Measurements from ENCODE around the gene FBN2.

The FBN2 gene

DNA sequence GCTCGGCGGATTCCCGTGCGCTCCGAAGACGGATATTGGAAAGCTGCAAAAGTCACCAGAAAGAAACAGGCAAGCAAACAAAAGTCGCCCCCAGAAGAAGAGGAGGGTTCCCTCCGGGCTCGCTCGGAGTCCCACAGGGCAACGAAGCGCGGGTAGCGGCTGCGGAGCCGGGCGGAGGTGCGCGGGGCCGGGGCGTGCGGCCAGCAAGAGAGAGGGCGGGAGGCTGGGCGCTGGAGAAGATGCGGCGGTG lies at the start of gene FBN2:
TSS of gene FBN2 (minus strand) at position 246 of the 250 bp plus-strand sequence. CDS start 642 bp downstream, outside the sequence.
- H3K4me3 ChIP-seq (ENCODE audit: control insufficient read depth, low read depth, low read length) = peak within 1 kb of the TSS; percentile 72
- DNase-seq (ENCODE audit: low read depth) = no peak
- TF ChIP-seq, protein P1, sequence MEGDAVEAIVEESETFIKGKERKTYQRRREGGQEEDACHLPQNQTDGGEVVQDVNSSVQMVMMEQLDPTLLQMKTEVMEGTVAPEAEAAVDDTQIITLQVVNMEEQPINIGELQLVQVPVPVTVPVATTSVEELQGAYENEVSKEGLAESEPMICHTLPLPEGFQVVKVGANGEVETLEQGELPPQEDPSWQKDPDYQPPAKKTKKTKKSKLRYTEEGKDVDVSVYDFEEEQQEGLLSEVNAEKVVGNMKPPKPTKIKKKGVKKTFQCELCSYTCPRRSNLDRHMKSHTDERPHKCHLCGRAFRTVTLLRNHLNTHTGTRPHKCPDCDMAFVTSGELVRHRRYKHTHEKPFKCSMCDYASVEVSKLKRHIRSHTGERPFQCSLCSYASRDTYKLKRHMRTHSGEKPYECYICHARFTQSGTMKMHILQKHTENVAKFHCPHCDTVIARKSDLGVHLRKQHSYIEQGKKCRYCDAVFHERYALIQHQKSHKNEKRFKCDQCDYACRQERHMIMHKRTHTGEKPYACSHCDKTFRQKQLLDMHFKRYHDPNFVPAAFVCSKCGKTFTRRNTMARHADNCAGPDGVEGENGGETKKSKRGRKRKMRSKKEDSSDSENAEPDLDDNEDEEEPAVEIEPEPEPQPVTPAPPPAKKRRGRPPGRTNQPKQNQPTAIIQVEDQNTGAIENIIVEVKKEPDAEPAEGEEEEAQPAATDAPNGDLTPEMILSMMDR (conservative IDR thresholded peaks at IDR 0.05; ENCODE audit: control insufficient read depth, insufficient read depth, low read depth, low read length) = no peak

DNA sequence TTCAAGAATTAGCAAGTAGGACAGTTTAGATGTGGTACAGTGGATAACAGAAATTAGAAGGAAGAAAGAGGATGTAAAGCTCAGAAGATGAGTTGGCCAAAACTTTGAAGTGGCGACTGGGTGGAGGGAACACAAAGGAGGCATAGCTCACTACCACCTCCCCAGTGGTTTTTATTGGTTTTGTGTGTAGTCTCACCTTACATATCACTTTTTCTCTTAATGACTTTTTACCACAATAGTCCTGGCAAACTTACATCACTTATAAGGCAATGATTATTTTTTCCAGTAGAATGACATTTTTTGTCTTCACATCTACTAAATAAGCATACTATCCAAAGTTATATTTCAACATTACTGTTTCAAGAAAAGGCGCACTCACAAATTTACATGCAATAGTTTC lies 49.2 kb upstream of the FBN2 start:
- no peak for DNase-seq (ENCODE audit: low read depth)
- no peak overlapping the region for H3K4me3 ChIP-seq (ENCODE audit: control insufficient read depth, low read depth, low read length)
- TF ChIP-seq, protein P1 (conservative IDR thresholded peaks at IDR 0.05; ENCODE audit: control insufficient read depth, insufficient read depth, low read depth, low read length) = no peak

DNA sequence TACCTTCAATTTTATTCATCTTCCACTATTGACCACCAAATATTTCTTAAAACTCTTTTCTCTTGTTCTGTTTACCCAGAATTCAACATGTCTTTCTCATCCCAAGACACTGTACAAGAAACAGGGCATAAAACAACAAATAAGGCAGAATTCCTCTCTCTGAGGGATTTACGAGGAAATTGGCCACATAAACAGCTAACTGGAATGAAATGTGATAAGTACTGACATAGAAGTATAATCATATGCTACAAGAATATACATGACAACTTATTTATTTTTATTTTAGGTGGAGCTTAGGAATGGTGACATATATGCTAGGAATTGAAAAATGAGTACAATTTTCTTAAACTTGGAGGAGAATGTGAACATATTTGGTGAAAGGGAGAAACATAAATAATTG lies 48.8 kb upstream of the FBN2 start:
- no peak for DNase-seq (ENCODE audit: low read depth)
- TF ChIP-seq, protein P1 (conservative IDR thresholded peaks at IDR 0.05; ENCODE audit: control insufficient read depth, insufficient read depth, low read depth, low read length) = no peak
- H3K4me3 ChIP-seq (ENCODE audit: control insufficient read depth, low read depth, low read length) = no peak overlapping the region

DNA sequence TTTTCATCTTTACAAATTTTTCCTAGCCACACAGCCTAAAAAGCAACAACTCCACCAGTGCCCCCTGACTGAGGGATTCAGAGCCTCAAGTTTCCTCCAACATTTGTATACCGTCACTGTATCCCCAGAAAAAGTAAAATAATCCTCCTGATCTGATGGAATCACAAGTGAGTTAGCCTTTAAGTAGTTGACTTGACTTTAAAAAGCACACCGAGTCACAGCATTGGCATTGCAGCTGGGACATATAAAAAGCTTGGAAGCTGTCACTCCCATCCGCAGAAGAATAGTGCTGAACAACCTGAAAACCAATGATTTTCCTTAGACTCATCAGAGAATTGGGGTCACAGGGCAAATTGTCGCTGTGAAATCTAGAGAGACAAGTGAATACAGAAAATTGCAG lies 41.6 kb upstream of the FBN2 start:
- peak; percentile 41 for DNase-seq (ENCODE audit: low read depth)
- no peak overlapping the region for H3K4me3 ChIP-seq (ENCODE audit: control insufficient read depth, low read depth, low read length)
- TF ChIP-seq, protein P1 (conservative IDR thresholded peaks at IDR 0.05; ENCODE audit: control insufficient read depth, insufficient read depth, low read depth, low read length) = no peak

DNA sequence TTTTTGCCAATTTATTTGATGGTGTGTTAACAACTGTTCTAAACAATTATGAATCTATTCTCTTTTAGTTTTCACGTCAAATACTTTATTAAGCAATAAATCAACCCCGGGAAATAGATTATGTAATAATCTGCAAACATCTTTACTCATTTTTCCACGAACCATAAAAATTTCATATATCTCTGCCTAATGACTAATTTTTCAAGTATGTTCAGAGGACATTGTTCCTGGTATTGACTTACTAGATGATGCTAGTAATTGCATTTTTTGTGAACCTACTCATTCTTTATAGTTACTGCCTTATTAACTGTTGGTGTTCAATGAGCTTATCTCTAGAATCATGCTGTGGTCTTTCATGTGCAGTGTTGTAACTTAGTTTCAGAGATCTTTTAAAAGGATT lies 41.0 kb upstream of the FBN2 start:
- TF ChIP-seq, protein P1 (conservative IDR thresholded peaks at IDR 0.05; ENCODE audit: control insufficient read depth, insufficient read depth, low read depth, low read length) = no peak
- H3K4me3 ChIP-seq (ENCODE audit: control insufficient read depth, low read depth, low read length) = no peak overlapping the region
- DNase-seq (ENCODE audit: low read depth) = peak; percentile 79

DNA sequence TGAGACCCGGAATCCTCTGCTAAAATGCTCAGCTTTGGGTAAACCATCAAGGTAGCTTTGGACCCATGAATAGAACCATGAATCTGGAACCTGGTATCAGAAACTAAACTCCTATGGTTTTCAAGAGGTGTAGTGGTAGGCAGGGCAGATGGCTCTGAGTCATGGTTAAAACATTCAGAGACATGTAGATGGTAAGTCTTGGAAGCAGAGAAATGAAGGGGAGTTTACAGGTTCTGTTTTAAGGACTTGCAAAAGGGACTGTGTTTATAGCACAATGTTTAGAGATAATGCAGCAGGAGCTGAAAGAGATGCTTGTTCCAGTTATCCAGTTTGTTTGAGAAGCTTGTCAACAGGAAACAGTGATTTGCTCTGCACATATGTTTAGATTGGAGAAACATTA lies 36.0 kb upstream of the FBN2 start:
- H3K4me3 ChIP-seq (ENCODE audit: control insufficient read depth, low read depth, low read length) = no peak overlapping the region
- DNase-seq (ENCODE audit: low read depth) = peak; percentile 39
- TF ChIP-seq, protein P1 (conservative IDR thresholded peaks at IDR 0.05; ENCODE audit: control insufficient read depth, insufficient read depth, low read depth, low read length) = no peak

DNA sequence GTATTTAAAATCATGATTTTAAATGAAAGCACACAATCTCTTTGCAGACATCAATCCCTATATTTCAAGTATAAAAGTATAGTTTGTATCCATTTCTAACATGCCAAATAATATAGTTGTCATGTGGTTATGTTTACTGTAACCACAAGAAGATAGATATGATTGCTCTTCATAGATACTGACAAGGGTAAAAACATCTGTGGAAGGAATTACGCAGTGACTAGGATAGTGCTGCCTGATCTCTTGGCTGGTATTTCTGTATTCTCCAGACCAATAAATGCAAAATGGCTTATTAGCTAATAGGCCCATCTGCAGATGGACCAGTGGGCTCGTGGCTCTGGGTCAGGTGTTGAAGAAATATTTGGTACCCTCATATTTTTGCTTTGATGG lies 34.9 kb upstream of the FBN2 start:
- DNase-seq (ENCODE audit: low read depth) = peak; percentile 26
- TF ChIP-seq, protein P1 (conservative IDR thresholded peaks at IDR 0.05; ENCODE audit: control insufficient read depth, insufficient read depth, low read depth, low read length) = no peak
- H3K4me3 ChIP-seq (ENCODE audit: control insufficient read depth, low read depth, low read length) = no peak overlapping the region
